ENCODE results near the gene RRBP1.

The RRBP1 gene

GRCh38 chr20:17608701-17609497 is 73.1 kb downstream of the RRBP1 start:
- DNase-seq = peak; percentile 4

GRCh38 chr20:17606001-17606400 is 76.0 kb downstream of the RRBP1 start:
- DNase-seq = no peak

GRCh38 chr20:17605131-17605660 is 76.8 kb downstream of the RRBP1 start:
- DNase-seq = no peak

- no peak for DNase-seq
Observed at GRCh38 chr20:17602493-17602892, 79.5 kb downstream of the RRBP1 start.

GRCh38 chr20:17601957-17602356 is 80.1 kb downstream of the RRBP1 start:
- no peak for DNase-seq

GRCh38 chr20:17598013-17598550 is 84.0 kb downstream of the RRBP1 start:
- DNase-seq = no peak

GRCh38 chr20:17595856-17596255 is 86.2 kb downstream of the RRBP1 start:
- DNase-seq = no peak

GRCh38 chr20:17594443-17594842 is 87.6 kb downstream of the RRBP1 start:
- DNase-seq = peak; percentile 42

- DNase-seq = no peak
Observed at GRCh38 chr20:17593902-17594301, 88.1 kb downstream of the RRBP1 start.

GRCh38 chr20:17590245-17590644 is 91.8 kb downstream of the RRBP1 start:
- no peak for DNase-seq

GRCh38 chr20:17589161-17589834 is 92.7 kb downstream of the RRBP1 start:
- peak; percentile 28 for DNase-seq

- no peak for DNase-seq
Observed at GRCh38 chr20:17587824-17588223, 94.2 kb downstream of the RRBP1 start.

GRCh38 chr20:17587148-17587547 is 94.9 kb downstream of the RRBP1 start:
- DNase-seq = no peak

- DNase-seq = no peak
Observed at GRCh38 chr20:17586250-17586649, 95.8 kb downstream of the RRBP1 start.

- no peak for DNase-seq
Observed at GRCh38 chr20:17584689-17585088, 97.4 kb downstream of the RRBP1 start.

GRCh38 chr20:17583126-17583525 is 98.9 kb downstream of the RRBP1 start:
- no peak for DNase-seq

GRCh38 chr20:17580895-17581294 is 101.1 kb downstream of the RRBP1 start:
- no peak for DNase-seq

GRCh38 chr20:17579369-17580039 is 102.5 kb downstream of the RRBP1 start:
- no peak for DNase-seq

GRCh38 chr20:17576215-17576614 is 105.8 kb downstream of the RRBP1 start:
- no peak for DNase-seq

- no peak for DNase-seq
Observed at GRCh38 chr20:17573463-17573862, 108.6 kb downstream of the RRBP1 start.

- DNase-seq = no peak
Observed at GRCh38 chr20:17572034-17572638, 109.9 kb downstream of the RRBP1 start.

GRCh38 chr20:17571153-17571527 is 110.9 kb downstream of the RRBP1 start:
- no peak for DNase-seq
